IPS-NIHi7 (cell line): ENCODE data around the gene SRSF9.
A peak's percentile ranks its signal among the peaks of the same experiment; 100 is the strongest.
"Not testable (repeated sequence)": the region's sequence is repeated elsewhere in the genome, so short reads cannot be mapped to it uniquely, and the experiment has no call there.

ENCODE experiments used
- DNase-seq: peaks from one replicate; pipeline ENCODE4 v3.0.0; 2012; ENCODE audit warnings: mixed read lengths; ENCODE audit errors: extremely low spot score

Gene SRSF9

DNA sequence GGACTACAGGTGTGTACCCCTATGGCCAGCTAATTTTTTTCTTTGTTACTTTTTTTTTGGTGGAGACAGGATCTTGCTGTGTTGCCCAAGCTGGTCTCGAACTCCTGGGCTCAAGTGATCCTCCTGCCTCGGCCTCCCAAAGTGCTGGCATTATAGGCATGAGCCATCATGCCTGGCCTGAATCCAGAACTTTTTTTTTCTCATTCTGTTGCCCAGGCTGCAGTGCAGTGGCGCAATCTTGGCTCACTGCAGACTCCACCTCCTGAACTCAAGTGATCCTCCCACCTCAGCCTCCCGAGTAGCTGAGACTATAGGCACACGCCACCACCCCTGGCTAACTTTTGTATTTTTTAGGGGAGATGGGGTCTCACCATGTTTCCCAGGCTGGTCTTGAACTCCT, 17.0 kb downstream of the SRSF9 start:
- DNase-seq: not testable (repeated sequence)

DNA sequence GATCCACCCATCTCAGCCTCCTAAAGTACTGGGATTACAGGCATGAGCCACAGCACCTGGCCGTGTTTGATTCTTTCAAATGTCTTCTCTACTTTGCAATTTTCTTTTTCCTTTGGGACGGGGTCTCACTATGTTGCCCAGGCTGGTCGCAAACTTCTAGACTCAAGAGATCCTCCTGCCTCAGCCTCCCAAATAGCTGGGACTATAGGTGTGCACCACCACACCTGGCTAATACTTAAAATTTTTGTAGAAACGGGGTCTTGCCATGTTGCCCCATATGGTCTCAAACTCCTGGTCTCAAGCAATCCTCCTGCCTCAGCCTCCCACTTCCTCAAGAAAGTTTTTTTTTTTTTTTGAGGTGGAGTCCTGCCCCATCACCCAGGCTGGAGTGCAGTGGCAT, 21.6 kb downstream of the SRSF9 start:
- no peak for DNase-seq

DNA sequence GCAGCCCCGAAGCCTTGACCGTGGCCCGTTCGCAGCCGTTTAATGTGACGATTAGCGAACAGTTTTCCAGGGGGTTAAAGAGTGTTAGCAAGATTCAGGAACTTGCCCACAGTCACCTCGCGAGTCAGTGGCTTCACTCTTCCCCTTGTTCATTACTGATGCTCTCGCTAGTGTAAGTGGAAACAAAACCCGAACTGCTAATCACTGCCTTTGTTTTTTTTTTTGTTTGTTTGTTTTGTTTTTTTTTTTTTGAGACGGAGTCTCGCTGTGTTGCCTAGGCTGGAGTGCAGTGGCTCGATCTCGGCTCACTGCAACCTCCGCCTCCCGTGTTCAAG, 22.7 kb downstream of the SRSF9 start:
- DNase-seq: not testable (repeated sequence)

DNA sequence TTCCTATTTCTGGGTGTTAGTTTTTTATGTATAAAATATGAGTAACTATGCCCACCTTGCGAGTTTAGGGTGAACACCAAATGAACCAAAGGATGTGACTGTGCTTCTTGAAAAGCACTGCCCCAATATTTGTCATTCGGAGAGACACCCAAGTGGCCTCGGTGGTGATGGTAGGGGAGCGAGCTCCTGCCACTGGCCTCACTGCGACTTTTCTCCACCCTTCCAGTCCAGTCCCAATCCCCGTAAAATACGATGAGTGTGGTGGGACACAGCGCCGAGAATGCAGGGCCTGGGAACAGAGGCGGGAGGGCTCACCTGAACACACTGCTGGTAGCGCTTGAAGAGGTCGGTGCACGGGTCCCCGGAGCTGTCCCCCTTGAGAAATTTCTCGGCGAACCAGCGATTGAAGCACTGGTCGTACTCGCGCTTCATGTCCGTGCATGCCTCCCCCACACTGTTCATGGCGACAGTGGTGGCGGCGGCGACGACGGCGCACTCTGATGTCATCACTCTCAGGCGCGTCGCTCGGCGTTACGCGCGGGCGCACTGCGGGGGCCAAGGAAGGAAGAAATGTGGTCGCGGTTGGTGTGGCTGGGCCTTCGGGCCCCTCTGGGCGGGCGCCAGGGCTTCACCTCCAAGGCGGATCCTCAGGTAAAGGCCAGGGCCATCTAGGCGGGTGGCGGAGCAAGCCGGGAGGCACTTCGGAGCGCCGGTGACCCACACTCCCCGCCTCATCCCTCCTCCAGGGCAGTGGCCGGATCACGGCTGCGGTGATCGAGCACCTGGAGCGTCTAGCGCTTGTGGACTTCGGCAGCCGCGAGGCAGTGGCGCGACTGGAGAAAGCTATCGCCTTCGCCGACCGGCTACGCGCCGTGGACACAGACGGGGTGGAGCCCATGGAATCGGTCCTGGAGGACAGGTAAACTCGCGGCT, 23.4 kb downstream of the SRSF9 start, which contains the start of the genes GATC and TRIAP1:
Gene GATC (plus strand): TSS at position 534 of the 933 bp plus-strand sequence. CDS start 37 bp downstream, at position 571.
Gene TRIAP1 (minus strand): TSS at position 474 of the 933 bp plus-strand sequence. CDS start 12 bp downstream, at position 462.
- DNase-seq: peak; percentile 80

DNA sequence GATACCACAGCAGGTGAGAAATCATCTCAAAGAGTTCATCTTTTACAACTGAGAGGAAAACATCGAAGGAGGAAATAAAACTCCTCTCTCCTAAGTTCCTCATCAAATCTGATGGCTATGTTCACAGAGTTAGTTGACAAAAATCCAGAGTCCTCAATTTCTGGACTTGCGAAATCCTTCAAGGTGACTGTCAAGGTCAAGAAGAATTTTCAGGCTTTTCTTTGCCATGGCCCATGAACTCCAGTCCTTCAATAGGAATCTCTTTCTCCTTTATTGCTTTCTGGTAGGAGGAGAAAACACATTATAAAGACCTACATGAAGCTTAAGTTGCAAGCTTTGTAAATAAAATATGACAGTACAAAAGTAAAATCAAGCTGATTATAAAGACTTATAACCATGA, 24.9 kb downstream of the SRSF9 start:
- DNase-seq: no peak

DNA sequence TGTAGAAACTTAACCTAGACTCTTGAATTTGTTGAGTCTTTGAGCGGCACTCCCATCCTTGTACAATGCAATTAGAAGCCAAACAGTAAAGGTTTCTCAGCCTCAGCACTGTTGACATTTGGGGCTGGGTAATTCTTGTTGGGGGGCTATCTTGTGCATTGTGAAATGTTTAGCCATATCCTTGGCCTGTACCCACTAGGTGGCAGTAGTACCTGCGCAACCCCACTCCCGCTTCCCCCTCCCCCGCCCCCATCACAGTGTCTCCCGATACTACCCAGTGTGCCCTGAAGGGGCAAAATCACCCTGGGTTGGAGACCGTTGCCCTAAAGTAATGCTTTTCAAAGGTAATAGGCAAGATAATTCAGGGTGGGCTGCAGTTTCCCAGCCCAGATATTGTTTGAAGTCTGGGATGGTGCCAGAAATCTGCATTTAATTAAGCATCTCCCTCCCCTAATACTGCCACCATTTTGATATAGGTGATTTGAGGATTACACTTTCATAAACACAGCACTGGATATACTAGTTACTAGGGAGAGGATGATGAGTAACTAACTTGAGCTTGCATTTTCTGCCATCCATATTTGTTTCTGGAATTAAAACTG, 29.8 kb downstream of the SRSF9 start:
- DNase-seq: peak; percentile 82

DNA sequence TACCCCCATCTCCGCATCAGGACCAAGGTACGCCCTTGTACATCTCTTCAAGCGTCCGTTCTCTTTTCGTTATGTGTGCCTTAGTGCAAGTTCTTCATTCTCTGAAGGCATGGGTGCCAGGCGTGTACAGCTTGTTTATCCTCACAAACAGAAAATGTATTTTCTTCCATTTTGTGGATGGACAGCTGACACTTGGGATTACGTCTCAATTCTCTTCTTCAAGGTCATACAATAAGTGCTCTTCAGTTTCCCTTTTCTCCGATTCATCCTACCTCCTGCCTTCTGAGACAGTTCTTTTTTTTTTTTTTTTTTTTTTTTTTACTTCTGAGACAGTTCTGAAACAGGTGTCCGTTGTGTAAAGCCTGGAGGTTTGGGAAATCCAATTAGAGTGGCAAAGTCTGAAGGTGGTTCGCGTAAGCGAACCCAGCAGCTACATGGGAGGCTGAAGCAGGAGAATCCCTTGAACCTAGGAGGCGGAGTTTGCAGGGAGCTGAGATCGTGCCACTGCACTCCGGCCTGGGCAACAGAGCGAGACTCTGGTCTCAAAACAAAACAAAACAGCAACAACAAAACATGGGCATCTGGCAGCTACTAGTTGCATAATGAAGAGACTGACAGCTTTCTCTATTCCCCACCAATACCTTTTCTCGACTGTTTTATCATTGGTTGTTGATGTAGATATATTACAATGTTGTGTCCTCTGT, 30.9 kb downstream of the SRSF9 start:
- DNase-seq: no peak

DNA sequence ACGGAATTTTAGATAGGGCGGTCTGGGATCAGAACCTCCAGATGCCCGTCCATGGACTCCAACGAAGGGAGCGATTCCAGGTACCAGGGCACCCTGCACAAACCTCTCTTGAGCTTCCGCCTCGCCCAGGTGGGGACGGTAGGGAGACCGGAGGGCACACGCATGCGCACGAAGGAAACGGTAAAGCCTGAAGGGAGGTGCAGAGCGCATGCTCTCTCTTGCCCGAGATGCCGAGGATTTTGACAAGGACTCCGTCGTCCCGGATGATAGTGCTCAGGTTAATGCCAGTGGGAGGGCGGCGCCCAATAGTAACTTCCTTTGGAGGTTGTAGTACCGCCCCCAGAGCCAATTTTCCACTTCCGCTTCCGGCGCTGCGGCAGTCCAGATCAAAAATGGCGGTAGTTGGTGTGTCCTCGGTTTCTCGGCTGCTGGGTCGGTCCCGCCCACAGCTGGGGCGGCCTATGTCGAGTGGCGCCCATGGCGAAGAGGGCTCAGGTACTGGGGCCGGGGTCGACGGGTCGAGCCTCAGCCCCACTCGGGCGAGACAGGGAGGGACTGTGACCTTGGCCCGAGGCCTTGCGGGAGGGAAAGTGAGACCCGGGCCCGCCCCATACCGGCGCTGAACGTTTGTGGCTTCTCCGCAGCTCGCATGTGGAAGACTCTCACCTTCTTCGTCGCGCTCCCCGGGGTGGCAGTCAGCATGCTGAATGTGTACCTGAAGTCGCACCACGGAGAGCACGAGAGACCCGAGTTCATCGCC, 31.6 kb downstream of the SRSF9 start, which contains the start of gene COX6A1:
Gene COX6A1 (plus strand): TSS at position 379 of the 760 bp plus-strand sequence. CDS start 14 bp downstream, at position 393.
- peak; percentile 99 for DNase-seq

DNA sequence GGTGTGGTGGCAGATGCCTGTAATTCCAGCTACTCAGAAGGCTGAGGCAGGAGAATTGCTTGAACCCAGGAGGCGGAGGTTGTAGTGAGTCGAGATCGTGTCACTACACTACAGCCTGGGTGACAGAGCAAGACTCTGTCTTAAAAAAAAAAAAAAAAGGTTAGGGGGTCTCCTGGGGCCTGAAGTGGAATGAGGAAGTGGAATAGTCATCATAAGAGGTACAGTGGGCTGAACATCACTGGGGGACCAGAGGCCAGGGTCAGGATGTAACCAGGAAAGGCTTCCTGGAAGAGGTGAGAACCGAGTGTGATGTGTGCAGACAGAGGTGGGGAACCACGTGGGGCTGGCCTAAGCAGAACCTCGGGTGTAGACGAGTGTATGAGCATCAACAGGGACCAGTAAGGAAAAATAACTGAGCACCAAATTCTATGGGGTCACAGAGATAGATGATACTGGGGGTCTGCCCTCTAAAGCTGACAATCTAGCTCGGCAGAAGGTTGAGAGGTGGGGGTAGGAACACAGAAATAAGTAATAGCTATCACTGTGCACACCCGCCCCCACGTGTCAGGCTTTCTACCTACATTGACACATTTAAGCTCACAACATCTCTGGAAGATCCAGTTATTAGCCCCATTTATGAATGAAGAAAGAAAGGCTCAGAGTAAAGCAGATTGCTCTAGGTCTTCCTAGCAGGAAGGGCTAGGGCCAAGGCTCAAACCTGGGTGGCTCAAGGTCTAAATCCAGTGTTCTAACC, 36.6 kb downstream of the SRSF9 start:
- no peak for DNase-seq

DNA sequence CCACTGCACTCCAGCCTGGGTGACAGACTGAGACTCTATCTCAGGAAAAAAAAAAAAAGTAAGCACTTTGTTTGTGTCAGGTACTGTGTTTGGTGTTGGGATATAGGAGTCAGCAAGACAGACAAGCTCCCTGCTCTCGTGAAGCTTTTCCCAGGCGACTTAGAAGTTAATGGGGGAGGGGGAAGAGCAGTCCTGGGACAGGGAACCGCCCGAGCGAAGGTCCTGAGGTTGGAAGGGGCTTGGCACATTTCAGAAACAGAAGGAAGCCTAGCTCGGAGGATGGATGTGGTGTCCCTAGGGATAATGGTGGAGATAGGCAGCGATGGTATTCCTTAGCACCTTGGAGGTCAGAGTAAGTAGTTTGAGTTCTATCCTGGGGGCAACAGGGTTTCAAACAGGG, 40.2 kb downstream of the SRSF9 start:
- DNase-seq: no peak

DNA sequence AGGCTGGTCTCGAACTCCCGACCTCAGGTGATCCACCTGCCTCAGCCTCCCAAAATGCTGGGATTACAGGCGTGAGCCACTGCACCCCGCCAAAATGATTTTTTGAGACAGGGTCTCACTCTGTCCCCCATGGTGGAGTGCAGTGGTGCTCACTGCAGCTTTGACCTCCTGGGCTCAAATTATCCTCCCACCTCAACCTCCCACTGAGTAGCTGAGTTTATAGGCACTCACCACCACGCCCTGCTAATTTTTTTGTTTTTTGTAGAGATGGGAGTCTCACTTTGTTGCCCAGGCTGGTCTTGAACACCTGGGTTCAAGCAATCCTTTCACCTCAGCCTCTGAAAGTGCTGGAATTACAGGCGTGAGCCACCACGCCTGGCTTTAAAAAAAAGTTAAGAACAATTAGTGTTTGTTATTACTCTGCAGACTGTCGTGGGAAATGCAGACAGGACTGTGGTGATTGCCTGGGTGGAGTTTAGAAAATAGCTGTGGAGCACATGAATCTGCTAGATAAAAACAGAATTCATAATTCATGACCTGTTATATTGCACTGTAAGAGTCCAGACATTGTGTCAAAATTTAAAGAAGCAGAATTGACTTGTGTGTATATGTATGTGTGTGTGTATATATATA, 40.8 kb downstream of the SRSF9 start:
- no peak for DNase-seq

DNA sequence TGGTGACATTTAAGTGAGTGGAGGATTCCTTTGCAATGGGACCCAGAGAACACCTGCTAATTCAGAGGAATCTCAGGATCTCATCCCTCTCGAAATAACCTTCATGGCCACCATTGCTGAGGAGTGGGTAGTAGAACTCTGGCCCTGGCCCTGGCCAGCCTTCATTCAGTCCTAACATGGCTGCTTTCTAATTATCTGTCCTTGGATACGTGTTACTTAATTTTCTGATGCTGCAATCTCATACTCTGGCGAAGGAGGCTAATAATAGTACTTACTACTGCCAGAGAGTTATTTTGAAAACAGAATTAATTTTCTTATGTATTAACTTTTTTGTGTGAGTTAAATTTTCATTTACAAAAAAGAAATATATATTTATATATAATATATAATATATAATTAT, 43.8 kb downstream of the SRSF9 start:
- DNase-seq: no peak

DNA sequence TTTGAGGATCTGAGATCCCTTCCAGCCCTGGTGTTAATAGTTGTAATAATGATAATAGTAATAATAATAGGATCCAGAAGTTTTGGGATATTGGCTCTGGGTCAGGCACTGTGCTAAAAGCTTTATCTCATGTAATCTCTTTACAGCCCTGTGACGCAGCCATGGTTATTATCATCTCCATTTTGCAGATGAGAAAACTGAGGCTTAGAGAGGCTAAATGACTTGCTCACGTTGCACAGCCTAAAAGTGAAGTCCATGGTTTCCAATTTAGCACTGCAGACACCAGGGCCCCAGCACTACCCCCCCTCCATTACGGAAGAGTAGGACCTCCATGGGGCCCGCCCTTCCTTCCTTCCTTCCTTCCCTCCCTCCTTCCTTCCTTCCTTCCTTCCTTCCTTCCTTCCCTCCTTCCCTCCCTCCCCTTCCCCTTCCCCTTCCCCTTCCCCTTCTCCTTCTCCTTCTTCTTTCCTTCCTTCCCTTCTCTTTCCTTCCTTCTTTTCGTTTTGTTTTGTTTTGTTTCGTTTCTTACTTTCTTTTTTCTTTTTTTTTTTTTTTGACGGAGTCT, 46.6 kb downstream of the SRSF9 start:
- no peak for DNase-seq

DNA sequence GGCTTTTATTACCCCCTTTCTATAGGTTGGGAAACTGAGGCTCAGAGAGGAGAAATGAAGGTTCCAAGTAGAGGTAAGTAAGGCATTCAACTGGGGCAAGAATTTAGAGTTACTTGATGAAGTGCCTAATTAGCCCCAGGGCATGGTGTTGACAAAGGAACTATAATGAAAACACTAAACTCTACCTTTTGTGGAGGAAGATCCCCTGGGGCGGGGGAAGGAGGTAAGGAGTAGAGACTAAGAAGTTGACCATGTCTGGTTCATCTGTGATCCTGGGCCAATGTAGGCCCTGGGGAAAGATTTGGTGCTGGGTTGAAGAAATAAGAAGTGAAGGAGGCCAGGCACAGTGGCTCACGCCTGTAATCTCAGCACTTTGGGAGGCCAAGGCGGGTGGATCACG, 47.8 kb downstream of the SRSF9 start:
- DNase-seq: peak; percentile 26

DNA sequence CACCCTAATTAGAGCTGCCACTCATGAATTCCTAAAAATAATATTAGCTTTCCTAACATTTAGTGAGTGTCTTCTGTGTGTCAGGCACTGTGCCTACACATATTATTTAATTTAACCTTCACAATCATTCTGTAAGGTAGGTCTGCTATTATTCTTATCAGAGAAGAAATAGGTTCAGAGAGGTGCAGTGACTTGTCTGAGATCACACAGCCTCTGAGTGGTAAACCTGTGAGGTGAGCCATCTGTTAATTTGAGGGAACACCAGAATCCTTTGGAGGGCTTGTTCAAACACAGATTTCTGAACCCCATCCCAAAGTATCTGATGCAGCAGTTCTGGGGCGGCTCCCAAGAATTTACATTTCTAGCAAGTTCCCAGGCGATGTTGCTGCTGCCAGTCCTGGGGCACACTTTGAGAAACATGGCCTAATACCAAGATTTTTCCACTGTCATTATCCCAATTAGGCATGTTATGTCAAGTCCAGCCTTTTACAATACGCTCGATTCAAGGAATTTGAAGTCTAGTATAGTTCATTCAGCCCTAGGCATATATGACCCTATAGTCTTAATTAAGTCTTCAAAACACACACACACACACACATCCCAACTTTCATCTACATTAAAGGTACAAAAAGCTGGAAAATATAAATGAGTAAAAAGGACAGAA, 51.5 kb downstream of the SRSF9 start:
- no peak for DNase-seq

DNA sequence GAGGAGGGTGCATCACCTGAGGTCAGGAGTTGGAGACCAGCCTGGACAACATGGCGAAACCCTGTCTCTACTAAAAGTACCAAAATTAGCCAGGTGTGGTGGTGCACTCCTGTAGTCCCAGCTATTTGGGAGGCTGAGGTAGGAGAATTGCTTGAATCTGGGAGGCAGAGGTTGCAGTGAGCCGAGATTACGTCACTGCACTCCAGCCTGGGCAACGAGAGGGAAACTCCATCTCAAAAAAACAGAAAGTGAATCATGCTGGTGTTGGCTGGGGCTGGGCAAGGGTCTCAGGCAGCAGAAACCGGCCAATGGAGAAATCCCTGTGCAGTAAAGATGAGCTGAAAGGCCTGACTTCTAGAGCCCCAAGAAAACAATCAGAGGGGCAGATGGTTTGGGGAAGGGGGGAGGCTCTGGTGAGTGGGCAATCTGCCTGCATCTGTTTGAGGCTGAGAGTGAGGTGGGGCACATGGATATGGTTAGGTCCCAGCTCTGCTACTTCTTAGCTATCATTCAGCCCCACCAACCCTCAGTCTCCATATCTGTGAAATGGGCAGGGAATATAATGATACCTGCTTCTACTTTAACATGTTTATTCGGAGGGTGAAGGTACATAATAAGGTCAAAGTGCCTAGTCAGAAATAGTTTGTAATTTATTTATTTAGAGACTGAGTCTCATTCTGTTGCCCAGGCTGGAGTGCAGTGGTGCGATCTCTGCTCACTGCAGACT, 52.9 kb downstream of the SRSF9 start:
- no peak for DNase-seq

DNA sequence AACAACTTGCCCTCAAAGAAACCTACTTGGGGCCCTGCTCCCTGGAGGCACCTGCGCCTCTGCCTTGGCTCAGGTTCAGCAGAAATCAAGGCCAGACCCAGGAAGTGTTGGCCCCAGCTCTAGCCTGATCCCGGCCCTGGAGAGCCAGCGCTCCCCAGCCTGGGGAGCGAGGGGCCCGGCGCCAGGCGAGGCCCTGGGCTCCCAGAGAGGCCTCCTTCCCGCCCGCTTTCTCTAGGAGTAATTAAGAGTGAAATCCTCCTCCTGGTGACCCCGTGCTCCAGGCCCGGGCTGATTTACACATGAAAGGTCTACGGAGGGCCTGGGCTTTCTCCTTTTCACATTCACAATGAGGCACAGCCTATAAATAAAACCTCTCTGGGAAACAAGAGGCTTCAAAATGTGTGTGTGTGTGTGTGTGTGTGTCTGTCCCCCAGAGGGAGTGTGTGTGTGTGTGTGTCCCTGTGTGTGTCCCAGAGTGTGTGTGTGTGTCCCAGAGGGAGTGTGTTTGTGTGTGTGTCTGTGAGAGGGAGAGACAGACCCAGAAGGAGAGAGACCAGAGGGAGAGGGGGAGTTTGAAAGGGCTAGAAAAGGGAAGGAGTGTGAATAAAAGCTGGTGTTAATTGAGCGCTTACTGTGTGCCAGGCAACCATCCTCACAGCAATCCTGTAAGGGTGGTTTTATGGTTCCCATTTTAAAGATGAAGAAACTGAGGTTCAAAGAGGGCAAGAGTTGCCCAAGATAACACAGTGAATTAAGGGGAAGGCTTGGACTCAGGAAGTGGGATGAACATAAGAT, 55.5 kb downstream of the SRSF9 start:
- peak; percentile 88 for DNase-seq

DNA sequence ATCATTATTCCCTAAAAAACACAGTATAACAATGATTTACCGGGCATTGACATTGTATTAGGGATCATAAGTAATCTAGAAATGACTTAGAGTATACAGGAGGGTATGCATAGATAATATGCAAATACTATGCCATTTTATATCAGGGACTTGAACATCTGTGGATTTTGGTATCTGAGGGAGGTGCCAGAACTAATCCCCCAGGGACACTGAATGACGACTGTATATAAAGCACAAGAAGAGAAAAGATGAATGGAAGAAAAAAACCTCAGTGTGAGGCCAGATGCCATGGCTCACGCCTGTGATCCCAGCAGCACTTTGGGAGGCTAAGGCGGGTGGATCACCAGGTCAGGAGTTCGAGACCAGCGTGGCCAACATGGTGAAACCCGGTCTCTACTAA, 57.1 kb downstream of the SRSF9 start:
- no peak for DNase-seq
